HepG2 (cell line): Measurements from ENCODE around the gene PLCXD3. TPM values are rescaled to one million over a fixed set of nuclear protein-coding genes. Genes with fewer than 3 reads are reported as not detected.

Experiments used
- ATAC-seq: fragments of 200-7000 bp; cut with Tn5 transposase; 3 replicates; pipeline ENCODE4 v1.9.1; 2020; ENCODE audit warnings: mild to moderate bottlenecking, moderate library complexity
- BruUV-seq: library from RNA; stranded (reverse); fragments of 400-500 nt; replicated peaks from 2 replicates; lab custom pipeline; 2021; lab: Mats Ljungman, UMichigan
- CTCF ChIA-PET: fragments of 300-600 bp; formaldehyde crosslinking; extraction: SDS; loops from one replicate; lab custom pipeline; 2021; ENCODE audit warnings: low total read pairs, inconsistent platforms, low intra/inter-chr PET ratio; lab: Yijun Ruan, JAX
- POLR2A ChIA-PET: fragments of 350-600 bp; sonication (Branson Sonifier 250); formaldehyde crosslinking; loops from one replicate; lab custom pipeline; 2020; ENCODE audit warnings: antibody characterized with exemption, inconsistent platforms; lab: Yijun Ruan, JAX
- DNase-seq: peaks from one replicate; pipeline ENCODE4 v3.0.0-alpha.2; 2015; ENCODE audit warnings: low spot score
- FAIRE-seq: peaks from 3 replicates; lab custom pipeline; 2011; peaks lifted over from hg19 to GRCh38; lab: Jason Lieb, UNC
- H2AFZ ChIP-seq: one replicate; pipeline ENCODE4 v1.6.1; 2011; ENCODE audit warnings: low read length, inconsistent platforms
- H3K27ac ChIP-seq: fragments of 300-600 bp; 3 replicates; pipeline ENCODE4 v1.8.0; 2011; ENCODE audit warnings: mixed run types, mild to moderate bottlenecking, mixed read lengths, low read length, inconsistent platforms; ENCODE audit not compliant: insufficient read depth; ENCODE audit errors: extremely low read length
- H3K27me3 ChIP-seq, 2 experiments: fragments of 200-600 bp in 1 of 2; 2 replicates in 1 of 2; 3 replicates in 1 of 2; pipeline versions ENCODE4 v1.6.0 to v1.8.0; 2011; ENCODE audit warnings: low read length in 2 of 2, mild to moderate bottlenecking in 2 of 2, moderate library complexity in 2 of 2, inconsistent platforms in 1 of 2; ENCODE audit not compliant: insufficient read depth in 2 of 2, control insufficient read depth in 1 of 2
- H3K36me3 ChIP-seq, 2 experiments: fragments of 200-600 bp in 1 of 2; replicated peaks in 1 of 2; 2 replicates in 1 of 2; 3 replicates in 1 of 2; pipeline versions ENCODE4 v1.5.1 to v1.8.0; 2011; ENCODE audit warnings: low read length in 2 of 2, inconsistent platforms in 1 of 2; ENCODE audit not compliant: insufficient read depth in 2 of 2, control insufficient read depth in 1 of 2
- H3K4me1 ChIP-seq: 2 replicates; pipeline ENCODE4 v1.5.1; 2012; ENCODE audit warnings: low read length, inconsistent platforms; ENCODE audit not compliant: insufficient read depth
- H3K4me2 ChIP-seq: 2 replicates; pipeline ENCODE4 v1.6.0; 2011; ENCODE audit warnings: low read depth, low read length, inconsistent platforms
- H3K4me3 ChIP-seq, 3 experiments: fragments of 200-600 bp in 1 of 3; sonication (generic), shearing (Covaris generic) in 1 of 3; replicated peaks in 1 of 3; 2 replicates each; pipeline ENCODE4 v1.5.1; 2011 to 2016; ENCODE audit warnings: low read length in 3 of 3, inconsistent platforms in 2 of 3, low read depth in 2 of 3, mild to moderate bottlenecking in 2 of 3, control low read depth in 1 of 3, mixed read lengths in 1 of 3; ENCODE audit not compliant: insufficient read depth in 1 of 3
- H3K79me2 ChIP-seq: one replicate; pipeline ENCODE4 v1.6.1; 2011; ENCODE audit warnings: low read length, inconsistent platforms; ENCODE audit not compliant: insufficient read depth
- H3K9ac ChIP-seq: 2 replicates; pipeline ENCODE4 v1.6.0; 2011; ENCODE audit warnings: mild to moderate bottlenecking, low read depth, low read length, inconsistent platforms; ENCODE audit not compliant: insufficient read depth
- H3K9me3 ChIP-seq: 2 replicates; pipeline ENCODE4 v1.5.1; 2012; ENCODE audit warnings: mild to moderate bottlenecking, low read length
- H4K20me1 ChIP-seq: 2 replicates; pipeline ENCODE4 v1.6.0; 2011; ENCODE audit warnings: inconsistent platforms, mild to moderate bottlenecking, low read length, moderate library complexity; ENCODE audit not compliant: insufficient read depth
- ATF3 ChIP-seq: sonication (generic); formaldehyde crosslinking; IDR thresholded peaks from 2 replicates; pipeline ENCODE4 v1.4.0; 2020; ENCODE audit warnings: missing genetic modification reagents
- CSRNP1 ChIP-seq: sonication (generic); formaldehyde crosslinking; IDR thresholded peaks from 2 replicates; pipeline ENCODE4 v1.8.1; 2023; ENCODE audit warnings: mild to moderate bottlenecking, missing genetic modification reagents
- EED ChIP-seq: sonication (generic); formaldehyde crosslinking; IDR thresholded peaks from 2 replicates; pipeline ENCODE4 v1.5.0; 2020; ENCODE audit warnings: mild to moderate bottlenecking, missing genetic modification reagents
- FOSL2 ChIP-seq: sonication (generic); formaldehyde crosslinking; IDR thresholded peaks from 2 replicates; pipeline ENCODE4 v1.4.0; 2020; ENCODE audit warnings: missing genetic modification reagents
- HMG20A ChIP-seq: IDR thresholded peaks from 2 replicates; pipeline ENCODE4 v1.6.1; 2016; ENCODE audit warnings: borderline replicate concordance
- HOMEZ ChIP-seq: IDR thresholded peaks from 2 replicates; pipeline ENCODE4 v1.6.1; 2016; ENCODE audit warnings: low read depth
- JARID2 ChIP-seq: sonication (generic); formaldehyde crosslinking; IDR thresholded peaks from 2 replicates; pipeline ENCODE4 v1.8.1; 2023; ENCODE audit warnings: missing genetic modification reagents, inconsistent platforms; ENCODE audit not compliant: insufficient replicate concordance
- JUN ChIP-seq: sonication (generic); formaldehyde crosslinking; IDR thresholded peaks from 2 replicates; pipeline ENCODE4 v1.4.0; 2020; ENCODE audit warnings: mild to moderate bottlenecking, missing genetic modification reagents
- MIER2 ChIP-seq: IDR thresholded peaks from 2 replicates; pipeline ENCODE4 v1.6.1; 2016; ENCODE audit warnings: missing biosample characterization, missing genetic modification reagents
- NCOA2 ChIP-seq: sonication (generic); formaldehyde crosslinking; IDR thresholded peaks from 2 replicates; pipeline ENCODE4 v1.8.0; 2022; ENCODE audit warnings: inconsistent platforms
- NFATC3 ChIP-seq: sonication (generic); formaldehyde crosslinking; IDR thresholded peaks from 2 replicates; pipeline ENCODE4 v1.5.1; 2020; ENCODE audit warnings: mild to moderate bottlenecking, missing genetic modification reagents
- NPAS2 ChIP-seq: sonication (generic); formaldehyde crosslinking; IDR thresholded peaks from 2 replicates; pipeline ENCODE4 v1.8.0; 2022; ENCODE audit warnings: mild to moderate bottlenecking, missing genetic modification reagents, borderline replicate concordance
- PAXIP1 ChIP-seq: sonication (generic); formaldehyde crosslinking; conservative IDR thresholded peaks from 2 replicates; pipeline ENCODE4 v1.4.0; 2020; ENCODE audit warnings: mild to moderate bottlenecking, missing genetic modification reagents, moderate library complexity
- RBAK ChIP-seq: sonication (generic); formaldehyde crosslinking; IDR thresholded peaks from 2 replicates; pipeline ENCODE4 v1.5.1; 2020; ENCODE audit warnings: mild to moderate bottlenecking, missing genetic modification reagents
- SNAI1 ChIP-seq: sonication (generic); formaldehyde crosslinking; IDR thresholded peaks from 2 replicates; pipeline ENCODE4 v1.5.0; 2020; ENCODE audit warnings: mild to moderate bottlenecking, missing genetic modification reagents, borderline replicate concordance
- SOX6 ChIP-seq, 2 experiments: fragments of 450-650 bp in 1 of 2; sonication (generic) in 1 of 2; formaldehyde crosslinking in 1 of 2; IDR thresholded peaks; 2 replicates each; pipeline versions ENCODE4 v1.4.0 to v1.6.1; 2017 to 2020; ENCODE audit warnings: antibody characterized with exemption in 1 of 2, mild to moderate bottlenecking in 1 of 2, missing genetic modification reagents in 1 of 2
- TEAD3 ChIP-seq: optimal IDR thresholded peaks from 2 replicates; pipeline ENCODE3; 2016; ENCODE audit warnings: borderline replicate concordance
- TRIM24 ChIP-seq: sonication (generic); formaldehyde crosslinking; IDR thresholded peaks from 2 replicates; pipeline ENCODE4 v1.8.0; 2022; ENCODE audit warnings: mild to moderate bottlenecking, missing genetic modification reagents
- ZBTB7A ChIP-seq: sonication (generic); formaldehyde crosslinking; IDR thresholded peaks from 2 replicates; pipeline ENCODE4 v1.8.0; 2022; ENCODE audit warnings: mild to moderate bottlenecking, missing genetic modification reagents
- ZNF614 ChIP-seq: IDR thresholded peaks from 2 replicates; pipeline ENCODE4 v1.6.1; 2018; ENCODE audit warnings: missing biosample characterization, missing genetic modification reagents, inconsistent platforms, borderline replicate concordance
- WGBS: methylation state at CpG from one replicate; pipeline ENCODE4 v1.1.6; 2017; ENCODE audit warnings: low lambda C conversion rate; 5-methylcytosine and 5-hydroxymethylcytosine counted together
- in situ Hi-C: cut with HindIII; loops from 2 replicates; pipeline ENCODE4 v1.10.0; 2017; ENCODE audit warnings: low pct_unique_long_range_greater_than_20kb; ENCODE audit not compliant: extremely low pct_ligation_motif_present
- intact Hi-C: fragments of 100-400 bp; cut with micrococcal nuclease; formaldehyde crosslinking; loops from one replicate; pipeline ENCODE4 v1.10.0; 2022; ENCODE audit not compliant: unreplicated experiment
- polyA plus RNA-seq, 8 experiments: library from polyadenylated mRNA; depleted of rRNA in 3 of 8; stranded (reverse) in 7 of 8; unstranded in 1 of 8; fragments of >200 nt; fragmentation: Illumina TruSeq in 4 of 8; extraction: Trizol in 4 of 8; gene quantifications; 2 replicates each; pipeline versions ENCODE4 v1.2.1 to v1.2.3, GENCODE V29; 2011 to 2016; ENCODE audit warnings: low read depth in 4 of 8, missing spikeins in 1 of 8, mixed read lengths in 1 of 8; ENCODE audit not compliant: insufficient read depth in 1 of 8
- total RNA-seq, 5 experiments: library from RNA; depleted of rRNA; stranded (reverse); fragments of >200 nt; fragmentation: Illumina TruSeq; extraction: Trizol; gene quantifications; 2 replicates each; pipeline ENCODE4 v1.2.3, GENCODE V29; 2016; ENCODE audit warnings: low read depth in 1 of 5

Gene PLCXD3
- total and polyA plus RNA-seq, 2 of the 13 experiments (the other 11 are each of a cell fraction or from before 2014, with no cell fraction given) = not detected

- FAIRE-seq = no peak
- TF ChIP-seq EED (no peak), SOX6 (IDR thresholded peaks at IDR 0.05) (no peak), SOX6 (CRISPR knock-in tag; IDR thresholded peaks at IDR 0.05) (peak; percentile 61), FOSL2 (CRISPR knock-in tag) (peak; percentile 99), NPAS2 (CRISPR knock-in tag) (no peak), CSRNP1 (no peak), PAXIP1 (CRISPR knock-in tag) (no peak), NFATC3 (CRISPR knock-in tag) (no peak), JUN (CRISPR knock-in tag) (peak; percentile 54; the same call in 1 of the 2 replicates), HOMEZ (no peak), ZNF614 (0 out of 2 replicates have a peak, but pooled peaks have one; percentile 23), MIER2 (CRISPR knock-in tag) (no peak), HMG20A (CRISPR knock-in tag) (peak; percentile 25; the same call in 1 of the 2 replicates), TEAD3 (CRISPR knock-in tag) (peak; percentile 14), TRIM24 (no peak), SNAI1 (no peak), JARID2 (CRISPR knock-in tag) (no peak), NCOA2 (CRISPR knock-in tag) (peak; percentile 45; the same call in 1 of the 2 replicates), RBAK (CRISPR knock-in tag) (no peak), ATF3 (CRISPR knock-in tag) (peak; percentile 94), ZBTB7A (CRISPR knock-in tag) (no peak)
Measured at GRCh38 chr5:41414598-41414997, 95.8 kb downstream of the PLCXD3 start.

More at GRCh38 chr5:41414598-41414997, 95.8 kb downstream of the PLCXD3 start:
- Histone ChIP-seq H4K20me1 (no peaks in the 10 kb centered on the region), H3K4me2 (no peak overlapping the region), H3K9me3 (no peaks in the 10 kb centered on the region), H3K4me1 (peaks cover 7% of the 10 kb centered on the region), H2AFZ (no peak overlapping the region), H3K4me3 (no peak overlapping the region), H3K27me3 (no peaks in the 10 kb centered on the region), H3K79me2 (no peaks in the 10 kb centered on the region), H3K27ac (no peak overlapping the region), H3K9ac (no peak overlapping the region), H3K36me3 (no peaks in the 10 kb centered on the region)
- 31% methylated on average over 2 of the region's 2 CpGs for WGBS
- ATAC-seq = peak; percentile 95
- in situ Hi-C loops (no loop called here), intact Hi-C loops (loop anchor here (10.0 kb wide), 1 partner anchor 220 kb away; no protein-coding TSS in a partner anchor)
- CTCF ChIA-PET = no interaction called here
- DNase-seq = peak; percentile 79
- POLR2A ChIA-PET = no interaction called here
- no TSS peak for BruUV-seq
